ENCODE data around the gene ZAR1L.
"Not testable (repeated sequence)": the region's sequence is repeated elsewhere in the genome, so short reads cannot be mapped to it uniquely, and the experiment has no call there.

ZAR1L gene, protein sequence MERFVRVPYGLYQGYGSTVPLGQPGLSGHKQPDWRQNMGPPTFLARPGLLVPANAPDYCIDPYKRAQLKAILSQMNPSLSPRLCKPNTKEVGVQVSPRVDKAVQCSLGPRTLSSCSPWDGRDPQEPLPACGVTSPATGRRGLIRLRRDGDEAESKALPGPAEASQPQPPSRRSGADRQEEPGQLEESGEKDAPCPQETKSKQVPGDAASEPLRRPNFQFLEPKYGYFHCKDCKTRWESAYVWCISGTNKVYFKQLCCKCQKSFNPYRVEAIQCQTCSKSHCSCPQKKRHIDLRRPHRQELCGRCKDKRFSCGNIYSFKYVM

GRCh38 chr13:32315238-32316027 is at the start of gene ZAR1L, which contains the start of gene BRCA2:
TSS of gene ZAR1L (minus strand) at chr13:32315363. CDS start at chr13:32311925, 3,438 bp downstream.
TSS of gene BRCA2 (plus strand) at chr13:32315508. CDS start at chr13:32316461, 953 bp downstream.
- H3K9me3 Mint-ChIP-seq = no peaks in the 10 kb centered on the region

GRCh38 chr13:32362574-32362973 is 47.4 kb upstream of the ZAR1L start:
- Mint-ChIP-seq H3K27me3 (no peaks in the 10 kb centered on the region), H3K4me1 (no peaks in the 10 kb centered on the region), H3K36me3 (peaks cover 33% of the 10 kb centered on the region), H3K9me3 (no peaks in the 10 kb centered on the region), H3K4me3 (no peak overlapping the region), H3K27ac (no peak overlapping the region)
- CTCF ChIA-PET = no interaction called here
- DNase-seq = no peak

More at GRCh38 chr13:32315238-32316027, at the start of gene ZAR1L, which contains the start of gene BRCA2:
- peak within 1 kb of the TSS; percentile 99 for H3K27ac Mint-ChIP-seq
- peaks cover 45% of the 10 kb centered on the region for H3K4me1 Mint-ChIP-seq
- peaks cover 18% of the 10 kb centered on the region for H3K36me3 Mint-ChIP-seq
- peak within 1 kb of the TSS; percentile 92 for H3K4me3 Mint-ChIP-seq
- peak; percentile 93 for DNase-seq
- H3K27me3 Mint-ChIP-seq = peaks cover 4% of the 10 kb centered on the region
- CTCF ChIA-PET = interaction anchor here (0.6 to 1.9 kb wide), 8 partner anchors 10 to 405 kb away, joined by 3 to 8 read pairs (median 3); partner anchors contain the start of gene N4BP2L1

GRCh38 chr13:32355935-32356334 is 40.8 kb upstream of the ZAR1L start:
- CTCF ChIA-PET = interaction anchor here (0.7 kb wide), 1 partner anchor 333 kb away, joined by 3 read pairs; no protein-coding TSS in a partner anchor
- H3K27ac Mint-ChIP-seq, H3K4me3 Mint-ChIP-seq, DNase-seq, H3K27me3 Mint-ChIP-seq, H3K4me1 Mint-ChIP-seq, H3K9me3 Mint-ChIP-seq: not testable (repeated sequence)
- H3K36me3 Mint-ChIP-seq = peaks cover 24% of the 10 kb centered on the region

DNA sequence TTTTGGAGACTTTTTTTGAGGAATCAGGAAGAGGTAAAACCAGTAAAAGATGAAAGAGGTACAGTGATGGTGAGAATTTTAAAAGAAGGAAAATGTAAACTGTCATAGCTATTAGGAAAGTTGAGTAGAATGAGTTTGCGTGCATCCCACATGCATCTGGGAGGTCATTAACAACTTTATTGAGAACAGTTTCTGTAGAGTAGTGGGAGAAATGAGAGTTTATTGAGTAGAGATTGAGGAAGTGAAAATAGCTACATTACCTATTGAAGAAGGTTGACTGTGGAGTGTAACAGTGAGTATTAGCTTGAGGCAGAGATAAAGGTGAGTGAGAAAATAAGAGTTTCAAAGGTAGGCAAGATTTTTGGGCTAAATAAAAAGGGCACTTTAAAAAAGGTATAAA is 38.9 kb upstream of the ZAR1L start:
- Mint-ChIP-seq H3K36me3 (peaks cover 29% of the 10 kb centered on the region), H3K27me3 (no peaks in the 10 kb centered on the region), H3K27ac (no peak overlapping the region), H3K4me3 (no peak overlapping the region), H3K9me3 (no peaks in the 10 kb centered on the region), H3K4me1 (peaks cover 7% of the 10 kb centered on the region)
- DNase-seq = no peak
- CTCF ChIA-PET = no interaction called here

- H3K27me3 Mint-ChIP-seq, H3K4me3 Mint-ChIP-seq, CTCF ChIA-PET, H3K27ac Mint-ChIP-seq, H3K9me3 Mint-ChIP-seq, DNase-seq: not testable (repeated sequence)
- peaks cover 15% of the 10 kb centered on the region for H3K4me1 Mint-ChIP-seq
- H3K36me3 Mint-ChIP-seq = peaks cover 38% of the 10 kb centered on the region
Measured at GRCh38 chr13:32350839-32351441, 35.8 kb upstream of the ZAR1L start.

DNA sequence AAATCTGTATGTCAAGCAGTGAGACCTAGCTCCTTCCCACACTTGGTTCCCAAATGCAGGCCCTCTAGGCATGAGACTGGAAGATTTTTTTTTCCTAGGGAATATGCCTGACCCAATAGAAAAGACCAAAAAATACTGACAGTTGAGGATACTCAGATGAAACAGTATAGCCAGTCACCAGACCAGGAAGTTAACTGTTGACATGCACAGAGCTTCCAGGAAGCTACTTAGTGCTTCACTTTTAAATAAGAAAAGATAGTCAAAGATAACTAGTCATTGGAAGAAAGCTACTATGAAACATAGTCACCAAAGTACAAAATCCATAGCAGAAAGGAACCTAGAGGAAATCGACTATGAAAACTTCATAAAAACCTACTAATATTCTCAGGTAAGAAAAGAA is 32.5 kb upstream of the ZAR1L start:
- Mint-ChIP-seq H3K27ac (peak overlapping the region; percentile 58), H3K36me3 (peaks cover 38% of the 10 kb centered on the region), H3K9me3 (no peaks in the 10 kb centered on the region)

DNA sequence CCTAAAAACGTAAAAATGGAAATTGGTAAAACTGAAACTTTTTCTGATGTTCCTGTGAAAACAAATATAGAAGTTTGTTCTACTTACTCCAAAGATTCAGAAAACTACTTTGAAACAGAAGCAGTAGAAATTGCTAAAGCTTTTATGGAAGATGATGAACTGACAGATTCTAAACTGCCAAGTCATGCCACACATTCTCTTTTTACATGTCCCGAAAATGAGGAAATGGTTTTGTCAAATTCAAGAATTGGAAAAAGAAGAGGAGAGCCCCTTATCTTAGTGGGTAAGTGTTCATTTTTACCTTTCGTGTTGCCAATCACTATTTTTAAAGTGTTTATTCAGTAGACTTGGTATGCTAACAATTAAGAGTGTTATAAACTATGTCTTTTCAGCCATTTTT is 25.8 kb upstream of the ZAR1L start:
- H3K36me3 Mint-ChIP-seq = peaks cover 44% of the 10 kb centered on the region
- DNase-seq = no peak
- no peaks in the 10 kb centered on the region for H3K27me3 Mint-ChIP-seq
- CTCF ChIA-PET = no interaction called here
- H3K4me3 Mint-ChIP-seq = no peak overlapping the region
- H3K9me3 Mint-ChIP-seq = peaks cover 8% of the 10 kb centered on the region
- H3K4me1 Mint-ChIP-seq = no peaks in the 10 kb centered on the region
- H3K27ac Mint-ChIP-seq = no peak overlapping the region

More for the DNA sequence above, 32.5 kb upstream of the ZAR1L start:
- no peak overlapping the region for H3K4me3 Mint-ChIP-seq
- no peaks in the 10 kb centered on the region for H3K27me3 Mint-ChIP-seq
- CTCF ChIA-PET = no interaction called here
- DNase-seq = no peak
- peaks cover 15% of the 10 kb centered on the region for H3K4me1 Mint-ChIP-seq

DNA sequence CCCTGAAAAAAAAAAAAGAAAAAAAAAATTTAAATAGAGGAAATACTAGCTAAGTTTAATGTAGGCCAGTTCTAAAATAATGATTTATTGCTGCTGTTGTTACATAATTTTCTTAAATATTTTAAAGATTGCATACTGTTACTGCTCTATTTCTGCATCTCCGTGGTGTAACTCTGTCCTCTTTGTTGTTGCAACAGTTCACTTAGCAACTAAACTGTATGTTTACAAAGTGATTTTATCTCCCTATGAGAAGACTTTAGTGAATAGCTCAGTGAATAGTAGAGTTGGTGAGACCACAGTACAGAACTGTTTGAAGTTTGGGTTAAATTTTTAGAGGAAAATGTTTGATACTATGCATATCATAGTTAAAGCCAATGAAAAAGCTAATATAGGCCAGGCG is 19.5 kb upstream of the ZAR1L start:
- CTCF ChIA-PET = interaction anchor here (1.0 to 1.9 kb wide), 2 partner anchors 11 to 88 kb away, joined by 3 to 9 read pairs; no protein-coding TSS in a partner anchor
- H3K27me3 Mint-ChIP-seq = no peaks in the 10 kb centered on the region
- peaks cover 76% of the 10 kb centered on the region for H3K36me3 Mint-ChIP-seq
- H3K27ac Mint-ChIP-seq = no peak overlapping the region
- H3K4me3 Mint-ChIP-seq = no peak overlapping the region
- peaks cover 5% of the 10 kb centered on the region for H3K9me3 Mint-ChIP-seq
- no peaks in the 10 kb centered on the region for H3K4me1 Mint-ChIP-seq
- no peak for DNase-seq

- Mint-ChIP-seq H3K36me3 (peaks cover 49% of the 10 kb centered on the region), H3K4me1 (no peaks in the 10 kb centered on the region), H3K27ac (no peak overlapping the region), H3K27me3 (no peaks in the 10 kb centered on the region), H3K4me3 (no peak overlapping the region), H3K9me3 (no peaks in the 10 kb centered on the region)
- CTCF ChIA-PET = no interaction called here
- no peak for DNase-seq
Measured at GRCh38 chr13:32330441-32330840, 15.3 kb upstream of the ZAR1L start.

GRCh38 chr13:32323912-32324311 is 8.7 kb upstream of the ZAR1L start:
- peaks cover 39% of the 10 kb centered on the region for H3K36me3 Mint-ChIP-seq
- no peaks in the 10 kb centered on the region for H3K9me3 Mint-ChIP-seq
- DNase-seq = no peak
- peaks cover 18% of the 10 kb centered on the region for H3K4me1 Mint-ChIP-seq
- H3K27me3 Mint-ChIP-seq = no peaks in the 10 kb centered on the region
- CTCF ChIA-PET = interaction anchor here (2.4 kb wide), 1 partner anchor 12 kb away, joined by 9 read pairs; no protein-coding TSS in a partner anchor
- no peak overlapping the region for H3K4me3 Mint-ChIP-seq
- no peak overlapping the region for H3K27ac Mint-ChIP-seq

DNA sequence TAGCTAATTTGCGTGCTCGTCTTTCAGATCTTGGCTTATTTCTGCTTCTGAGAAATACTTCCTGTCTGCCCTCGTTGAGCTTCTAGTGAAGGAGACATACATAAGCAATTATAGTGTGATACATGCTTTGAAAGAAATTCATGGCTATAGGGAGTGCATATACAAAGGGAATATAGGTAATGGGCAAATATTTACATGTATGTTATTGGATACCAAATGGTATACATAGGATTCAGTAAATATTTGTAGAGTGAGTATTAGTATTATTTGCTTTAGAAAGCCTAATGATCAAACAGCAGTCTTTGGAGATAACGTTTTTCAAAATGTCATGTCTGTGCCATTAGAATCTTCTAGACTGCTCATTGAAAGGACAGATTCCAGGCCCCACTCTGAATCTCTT is 5.4 kb upstream of the ZAR1L start:
- H3K9me3 Mint-ChIP-seq = no peaks in the 10 kb centered on the region
- no peak overlapping the region for H3K27ac Mint-ChIP-seq
- no peak for DNase-seq
- CTCF ChIA-PET = no interaction called here
- peaks cover 35% of the 10 kb centered on the region for H3K4me1 Mint-ChIP-seq
- H3K4me3 Mint-ChIP-seq = no peak overlapping the region
- H3K36me3 Mint-ChIP-seq = peaks cover 34% of the 10 kb centered on the region
- peaks cover 2% of the 10 kb centered on the region for H3K27me3 Mint-ChIP-seq

DNA sequence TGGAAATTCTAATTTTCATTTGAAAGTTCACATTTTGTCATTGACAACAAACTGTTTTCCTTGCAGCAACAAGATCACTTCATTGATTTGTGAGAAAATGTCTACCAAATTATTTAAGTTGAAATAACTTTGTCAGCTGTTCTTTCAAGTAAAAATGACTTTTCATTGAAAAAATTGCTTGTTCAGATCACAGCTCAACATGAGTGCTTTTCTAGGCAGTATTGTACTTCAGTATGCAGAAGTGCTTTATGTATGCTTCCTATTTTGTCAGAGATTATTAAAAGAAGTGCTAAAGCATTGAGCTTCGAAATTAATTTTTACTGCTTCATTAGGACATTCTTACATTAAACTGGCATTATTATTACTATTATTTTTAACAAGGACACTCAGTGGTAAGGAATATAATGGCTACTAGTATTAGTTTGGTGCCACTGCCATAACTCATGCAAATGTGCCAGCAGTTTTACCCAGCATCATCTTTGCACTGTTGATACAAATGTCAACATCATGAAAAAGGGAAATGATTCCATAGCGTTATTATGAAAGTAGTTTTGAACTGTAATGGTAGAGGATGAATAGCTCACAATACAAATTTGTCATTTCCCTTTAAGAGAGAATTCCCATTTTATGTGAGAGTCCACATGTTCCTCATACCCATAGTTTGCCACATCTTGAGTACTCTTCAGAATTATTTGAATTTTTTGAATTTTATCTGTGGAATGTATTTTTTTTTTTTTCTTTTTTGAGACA is 2.7 kb upstream of the ZAR1L start:
- no peak overlapping the region for H3K4me3 Mint-ChIP-seq
- CTCF ChIA-PET = interaction anchor here (0.6 to 0.9 kb wide), 2 partner anchors 50 to 78 kb away, joined by 3 to 4 read pairs; no protein-coding TSS in a partner anchor

GRCh38 chr13:32316501-32316900 is 1.3 kb upstream of the ZAR1L start:
- Mint-ChIP-seq H3K4me1 (peaks cover 48% of the 10 kb centered on the region), H3K27me3 (peaks cover 4% of the 10 kb centered on the region), H3K27ac (peak overlapping the region; percentile 99), H3K4me3 (peak overlapping the region; percentile 92), H3K9me3 (no peaks in the 10 kb centered on the region), H3K36me3 (peaks cover 24% of the 10 kb centered on the region)
- CTCF ChIA-PET = interaction anchor here (1.0 to 1.4 kb wide), 2 partner anchors 19 to 406 kb away, joined by 3 read pairs; no protein-coding TSS in a partner anchor
- DNase-seq = no peak

More for the DNA sequence above, 2.7 kb upstream of the ZAR1L start:
- Mint-ChIP-seq H3K9me3 (no peaks in the 10 kb centered on the region), H3K27ac (no peak overlapping the region), H3K36me3 (peaks cover 27% of the 10 kb centered on the region), H3K4me1 (peaks cover 46% of the 10 kb centered on the region), H3K27me3 (peaks cover 4% of the 10 kb centered on the region)
- DNase-seq = no peak
